ENCODE measurements around the gene GALNT15. TPM values are rescaled to one million over a fixed set of nuclear protein-coding genes. Genes with fewer than 3 reads are reported as not detected.

Gene GALNT15
- total RNA-seq, 1 donor from 2014 or later = 3.7 TPM

Other genes starting within 250 kb of the GALNT15 start
- 17.7 TPM for gene DPH3, start 90.3 kb downstream of the GALNT15 start, total RNA-seq
- 26.6 TPM for gene OXNAD1, start 90.5 kb downstream of the GALNT15 start, total RNA-seq